ENCODE measurements around the gene MAST1. TPM values are rescaled to one million over a fixed set of nuclear protein-coding genes. Genes with fewer than 3 reads are reported as not detected.
A peak's percentile ranks its signal among the peaks of the same experiment; 100 is the strongest.

The MAST1 gene
- total RNA-seq, 4 donors from 2014 or later = 0.64 to 2.4 (median 0.82) TPM; not detected in 1

DNA sequence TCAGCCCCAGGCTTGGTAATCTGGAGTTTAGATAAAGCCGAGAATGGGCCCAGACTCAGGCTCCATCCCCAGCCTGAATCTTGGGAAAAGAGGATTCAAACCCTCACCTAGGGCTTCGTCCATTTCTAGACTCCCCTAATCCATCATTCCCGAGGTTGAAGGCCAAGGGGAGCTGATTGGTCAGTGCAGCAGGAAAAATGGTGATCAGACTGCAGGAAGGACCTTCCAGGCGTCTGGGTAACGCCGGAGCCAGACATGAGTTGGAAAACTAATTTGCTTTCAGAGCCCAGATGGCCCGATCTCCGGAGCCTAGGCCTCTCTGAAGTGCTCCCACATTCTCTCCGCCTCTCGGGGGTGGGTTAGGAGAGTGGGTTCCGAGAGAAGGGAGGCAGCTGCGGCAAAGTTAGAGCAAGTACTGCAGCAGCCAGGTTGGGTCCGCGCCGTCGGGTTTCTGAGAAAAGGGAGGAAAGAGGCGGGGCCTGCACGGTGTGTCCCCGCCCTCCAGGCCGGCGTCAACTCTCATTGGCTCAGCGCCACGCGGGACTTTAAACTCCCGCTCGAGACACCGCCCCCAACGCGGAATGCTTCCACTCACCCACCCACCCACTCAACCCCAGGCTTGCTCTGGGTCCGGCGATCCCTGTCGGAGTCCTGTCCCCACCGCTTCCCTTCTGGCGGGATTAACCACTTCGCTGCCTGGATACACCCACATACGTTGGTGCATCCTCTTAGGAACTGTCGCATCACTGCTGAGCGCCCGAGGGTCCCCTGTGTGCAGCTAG lies 3.1 kb upstream of the MAST1 start:
- in situ Hi-C loops (cut with MboI; ENCODE audit: low pct_ligation_motif_present in 1 of 4, low pct_unique_long_range_greater_than_20kb in 1 of 4, low sequenced_read_pairs in 3 of 4) = no loop called here
- DNase-seq = peak; percentile 35
- intact Hi-C loops (cut with DNase I; ENCODE audit: low total_unique reads) = no loop called here
- Histone ChIP-seq H3K4me1 (peaks cover 18 to 34% (median 29%) of the 10 kb centered on the region in 4 donors), H3K36me3 (no peaks in the 10 kb centered on the region), H3K27me3 (peaks cover 97% of the 10 kb centered on the region), H3K4me3 (no peak overlapping the region), H3K27ac (no peak overlapping the region), H3K9me3 (no peaks in the 10 kb centered on the region)
- 8% methylated on average over 36 of the region's 39 CpGs; no CpG with 5 or more reads in 1 of the 2 donors for WGBS, 2 donors (ENCODE audit: low coverage in 1 of 2)
- TF ChIP-seq POLR2A (IDR thresholded peaks at IDR 0.05) (no peak), EP300 (IDR thresholded peaks at IDR 0.05; ENCODE audit: low read depth) (no peak)
- TF ChIP-seq, protein P1, sequence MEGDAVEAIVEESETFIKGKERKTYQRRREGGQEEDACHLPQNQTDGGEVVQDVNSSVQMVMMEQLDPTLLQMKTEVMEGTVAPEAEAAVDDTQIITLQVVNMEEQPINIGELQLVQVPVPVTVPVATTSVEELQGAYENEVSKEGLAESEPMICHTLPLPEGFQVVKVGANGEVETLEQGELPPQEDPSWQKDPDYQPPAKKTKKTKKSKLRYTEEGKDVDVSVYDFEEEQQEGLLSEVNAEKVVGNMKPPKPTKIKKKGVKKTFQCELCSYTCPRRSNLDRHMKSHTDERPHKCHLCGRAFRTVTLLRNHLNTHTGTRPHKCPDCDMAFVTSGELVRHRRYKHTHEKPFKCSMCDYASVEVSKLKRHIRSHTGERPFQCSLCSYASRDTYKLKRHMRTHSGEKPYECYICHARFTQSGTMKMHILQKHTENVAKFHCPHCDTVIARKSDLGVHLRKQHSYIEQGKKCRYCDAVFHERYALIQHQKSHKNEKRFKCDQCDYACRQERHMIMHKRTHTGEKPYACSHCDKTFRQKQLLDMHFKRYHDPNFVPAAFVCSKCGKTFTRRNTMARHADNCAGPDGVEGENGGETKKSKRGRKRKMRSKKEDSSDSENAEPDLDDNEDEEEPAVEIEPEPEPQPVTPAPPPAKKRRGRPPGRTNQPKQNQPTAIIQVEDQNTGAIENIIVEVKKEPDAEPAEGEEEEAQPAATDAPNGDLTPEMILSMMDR (IDR thresholded peaks at IDR 0.05) = no peak

DNA sequence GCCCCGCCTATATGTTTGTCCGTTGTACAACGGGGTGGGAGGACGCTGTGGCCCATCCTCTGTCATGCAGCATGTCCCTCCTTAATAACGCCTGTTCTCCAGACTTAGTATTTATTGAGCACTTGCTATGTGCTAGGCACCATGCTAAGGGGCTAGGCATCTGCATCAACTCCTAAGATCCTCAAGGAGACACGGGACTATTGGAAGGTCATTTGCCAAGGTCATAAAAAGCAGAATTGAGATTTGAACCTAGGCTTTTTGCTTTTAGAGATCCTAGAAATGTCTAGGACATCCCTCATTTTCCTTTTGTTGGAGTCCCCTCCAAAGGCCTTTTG lies 1.8 kb upstream of the MAST1 start:
- 11% methylated on average over 6 of the region's 6 CpGs; no CpG with 5 or more reads in 1 of the 2 donors for WGBS, 2 donors (ENCODE audit: low coverage in 1 of 2)
- intact Hi-C loops (cut with DNase I; ENCODE audit: low total_unique reads) = no loop called here
- H3K4me1 ChIP-seq = peaks cover 18 to 44% (median 38%) of the 10 kb centered on the region in 4 donors
- H3K9me3 ChIP-seq = no peaks in the 10 kb centered on the region
- H3K27me3 ChIP-seq = peaks cover 99% of the 10 kb centered on the region
- in situ Hi-C loops (cut with MboI; ENCODE audit: low pct_ligation_motif_present in 1 of 4, low pct_unique_long_range_greater_than_20kb in 1 of 4, low sequenced_read_pairs in 3 of 4) = no loop called here
- TF ChIP-seq POLR2AphosphoS5 (IDR thresholded peaks at IDR 0.05) (no peak), POLR2A (IDR thresholded peaks at IDR 0.05) (no peak), EP300 (IDR thresholded peaks at IDR 0.05; ENCODE audit: low read depth) (no peak)
- TF ChIP-seq, protein P1 (IDR thresholded peaks at IDR 0.05) = no peak
- H3K27ac ChIP-seq = no peak overlapping the region
- H3K4me3 ChIP-seq = no peak overlapping the region
- no peaks in the 10 kb centered on the region for H3K36me3 ChIP-seq
- no peak for DNase-seq

DNA sequence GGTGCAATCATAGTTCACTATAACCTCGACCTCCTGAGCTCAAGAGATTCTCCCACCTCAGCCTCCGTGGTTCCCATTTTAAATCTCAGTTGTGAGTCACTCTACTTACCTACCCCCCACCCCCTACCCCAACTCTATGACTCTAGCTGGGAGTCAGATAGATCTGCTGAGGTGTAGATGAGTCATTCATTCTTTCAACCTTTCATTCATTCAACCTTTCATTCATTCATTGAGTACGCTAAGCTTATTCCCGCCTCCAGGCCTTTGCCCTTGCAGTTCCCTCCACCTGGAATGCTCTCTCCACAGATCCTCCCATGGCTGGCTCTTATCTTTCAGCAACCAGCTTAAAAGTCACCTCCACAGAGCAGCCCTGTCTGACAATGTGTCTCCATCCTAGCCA lies 1.1 kb upstream of the MAST1 start:
- Histone ChIP-seq H3K4me3 (no peak overlapping the region), H3K27ac (no peak overlapping the region), H3K4me1 (peaks cover 18 to 45% (median 40%) of the 10 kb centered on the region in 4 donors), H3K27me3 (peaks cover 99% of the 10 kb centered on the region), H3K9me3 (no peaks in the 10 kb centered on the region), H3K36me3 (no peaks in the 10 kb centered on the region)
- DNase-seq = no peak
- intact Hi-C loops (cut with DNase I; ENCODE audit: low total_unique reads) = no loop called here
- 51 to 65% methylated on average over 3 to 4 of the region's 4 CpGs for WGBS, 2 donors (ENCODE audit: low coverage in 1 of 2)
- no peak for TF ChIP-seq EP300 (IDR thresholded peaks at IDR 0.05; ENCODE audit: low read depth)
- in situ Hi-C loops (cut with MboI; ENCODE audit: low pct_ligation_motif_present in 1 of 4, low pct_unique_long_range_greater_than_20kb in 1 of 4, low sequenced_read_pairs in 3 of 4) = no loop called here

DNA sequence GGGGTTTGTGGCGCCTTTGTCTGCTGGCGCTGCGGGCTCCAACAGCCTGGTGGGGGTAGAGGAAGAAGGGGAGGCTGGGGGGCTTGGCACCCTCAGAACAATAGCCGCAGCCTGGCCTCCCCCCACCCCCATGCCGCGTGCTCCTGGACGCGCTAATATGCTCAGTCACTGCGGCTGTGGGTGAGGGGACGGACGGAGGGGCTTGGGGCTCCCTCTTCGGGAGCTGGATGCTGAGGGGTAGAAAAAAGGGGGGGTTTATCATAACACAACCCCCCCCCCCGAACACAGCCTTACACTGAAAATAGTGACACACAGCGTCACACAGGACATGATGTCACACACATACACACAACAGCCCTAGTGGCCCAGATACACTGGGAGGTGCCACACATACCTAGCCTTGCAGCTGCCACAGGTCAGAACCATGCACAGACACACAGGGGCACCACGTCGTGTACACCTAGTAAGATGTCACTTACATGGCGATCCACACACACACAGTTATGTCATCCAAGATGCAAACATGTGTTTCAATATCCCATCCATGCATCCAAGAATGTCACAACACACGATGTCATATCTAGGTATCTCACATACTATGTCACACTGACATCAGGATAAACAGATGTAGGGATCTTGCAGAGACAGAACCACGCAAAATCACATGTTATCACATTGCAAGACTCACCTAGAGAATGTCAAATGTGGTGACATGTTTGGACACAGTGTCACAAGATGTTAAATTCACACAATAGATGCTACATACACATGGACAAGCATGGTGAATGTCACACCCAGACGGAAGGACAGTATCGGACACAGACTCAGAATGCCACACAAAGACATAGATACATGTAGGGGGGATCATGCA lies 806 bp downstream of the MAST1 start:
- in situ Hi-C loops (cut with MboI; ENCODE audit: low pct_ligation_motif_present in 1 of 4, low pct_unique_long_range_greater_than_20kb in 1 of 4, low sequenced_read_pairs in 3 of 4) = no loop called here
- intact Hi-C loops (cut with DNase I; ENCODE audit: low total_unique reads) = no loop called here
- H3K27ac ChIP-seq = no peak overlapping the region
- H3K4me1 ChIP-seq = peaks cover 11 to 29% (median 24%) of the 10 kb centered on the region in 4 donors
- no peaks in the 10 kb centered on the region for H3K9me3 ChIP-seq
- H3K4me3 ChIP-seq = peak overlapping the region in 1 of 4 donors; percentile 46
- 20% methylated on average over 20 of the region's 21 CpGs; no CpG with 5 or more reads in 1 of the 2 donors for WGBS, 2 donors (ENCODE audit: low coverage in 1 of 2)
- TF ChIP-seq, protein P1 (IDR thresholded peaks at IDR 0.05) = no peak
- no peak for TF ChIP-seq EP300 (IDR thresholded peaks at IDR 0.05; ENCODE audit: low read depth)
- no peak for TF ChIP-seq POLR2A (IDR thresholded peaks at IDR 0.05)
- DNase-seq = no peak
- H3K27me3 ChIP-seq = peaks cover 99% of the 10 kb centered on the region
- H3K36me3 ChIP-seq = no peaks in the 10 kb centered on the region
